ENCODE data around the gene TBC1D9B. TPM values are rescaled to one million over a fixed set of nuclear protein-coding genes. Genes with fewer than 3 reads are reported as not detected.

Gene TBC1D9B
- total RNA-seq, 1 experiment from 2014 or later, result 44.9 TPM

DNA sequence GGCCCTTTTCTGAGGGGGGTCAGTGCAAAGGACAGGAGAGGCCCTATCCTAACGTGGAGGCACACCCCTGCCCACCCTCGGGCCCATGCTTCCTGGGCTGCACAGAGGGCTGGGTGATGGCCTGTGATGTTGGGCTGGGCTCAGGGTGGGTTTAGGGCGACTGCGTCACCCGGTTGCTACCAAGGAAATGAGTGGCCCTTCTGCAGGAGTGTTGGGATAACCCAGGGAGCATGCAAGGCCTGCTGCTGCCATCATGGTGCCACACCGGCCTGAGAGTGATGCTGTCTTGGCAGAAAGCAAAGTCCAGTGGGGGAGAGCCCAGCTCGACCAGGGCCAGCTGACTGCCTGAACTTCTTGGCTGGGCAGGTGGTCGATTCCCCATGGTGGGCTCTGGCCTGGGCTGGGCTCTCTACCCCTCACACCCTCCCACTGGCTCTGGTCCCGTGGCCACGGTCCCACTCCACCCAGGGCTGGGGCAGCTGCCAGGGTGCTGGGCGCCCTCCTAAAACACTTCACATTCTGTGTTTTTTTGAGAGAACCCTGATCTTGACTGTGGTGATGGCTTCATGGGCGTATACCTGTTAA, 27.5 kb downstream of the TBC1D9B start:
- H3K9me2 ChIP-seq (replicated peaks; ENCODE audit: low read length), result no peaks in the 10 kb centered on the region
- CTCF ChIA-PET, result no interaction called here

DNA sequence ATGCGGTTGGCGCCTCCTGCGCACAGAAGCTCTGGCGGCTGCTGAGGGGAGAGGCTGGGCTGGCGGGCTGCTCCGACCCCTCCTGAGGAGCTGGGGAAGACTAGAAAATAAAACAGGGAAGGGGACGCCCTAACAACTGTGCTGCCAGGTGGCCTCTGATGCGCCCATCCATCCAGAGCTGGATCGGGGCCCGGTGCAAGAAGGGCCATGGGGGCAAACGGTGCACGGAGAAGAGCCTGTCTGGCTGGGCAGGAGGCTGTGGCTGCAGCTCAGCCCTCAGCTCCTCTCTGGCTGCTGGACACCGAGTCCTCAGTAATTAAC, 28.0 kb downstream of the TBC1D9B start:
- Histone ChIP-seq H3K9ac (ENCODE audit: low read length) (no peak overlapping the region), H4K20me1 (ENCODE audit: low read length) (no peaks in the 10 kb centered on the region), H3K9me2 (replicated peaks; ENCODE audit: low read length) (no peaks in the 10 kb centered on the region), H3K4me1 (ENCODE audit: insufficient read depth, low read length) (no peaks in the 10 kb centered on the region), H3K4me2 (ENCODE audit: low read length) (no peak overlapping the region), H3K79me2 (ENCODE audit: low read length) (no peaks in the 10 kb centered on the region), H3F3A (ENCODE audit: low read length, unreplicated experiment) (no peaks in the 10 kb centered on the region), H3K9me3 (ENCODE audit: low read length) (no peaks in the 10 kb centered on the region), H2AFZ (ENCODE audit: low read length) (no peak overlapping the region), H3K36me3 (ENCODE audit: low read depth, low read length) (peaks cover 17% of the 10 kb centered on the region), H3K27ac (ENCODE audit: low read length) (no peak overlapping the region), H3K27me3 (ENCODE audit: low read length) (no peaks in the 10 kb centered on the region), H3K4me3 (ENCODE audit: low read length) (no peak overlapping the region)
- ChIA-PET CTCF (no interaction called here), POLR2A (ENCODE audit: unreplicated experiment) (no interaction called here)
- ATAC-seq (no peak), DNase-seq (no peak)
- intact Hi-C loops (cut with micrococcal nuclease), result no loop called here
- TF ChIP-seq EZH2 (IDR thresholded peaks at IDR 0.05; ENCODE audit: low read length, unreplicated experiment) (no peak), EZH2phosphoT487 (IDR thresholded peaks at IDR 0.05; ENCODE audit: borderline replicate concordance, low read length) (no peak)
- TF ChIP-seq, protein P1, sequence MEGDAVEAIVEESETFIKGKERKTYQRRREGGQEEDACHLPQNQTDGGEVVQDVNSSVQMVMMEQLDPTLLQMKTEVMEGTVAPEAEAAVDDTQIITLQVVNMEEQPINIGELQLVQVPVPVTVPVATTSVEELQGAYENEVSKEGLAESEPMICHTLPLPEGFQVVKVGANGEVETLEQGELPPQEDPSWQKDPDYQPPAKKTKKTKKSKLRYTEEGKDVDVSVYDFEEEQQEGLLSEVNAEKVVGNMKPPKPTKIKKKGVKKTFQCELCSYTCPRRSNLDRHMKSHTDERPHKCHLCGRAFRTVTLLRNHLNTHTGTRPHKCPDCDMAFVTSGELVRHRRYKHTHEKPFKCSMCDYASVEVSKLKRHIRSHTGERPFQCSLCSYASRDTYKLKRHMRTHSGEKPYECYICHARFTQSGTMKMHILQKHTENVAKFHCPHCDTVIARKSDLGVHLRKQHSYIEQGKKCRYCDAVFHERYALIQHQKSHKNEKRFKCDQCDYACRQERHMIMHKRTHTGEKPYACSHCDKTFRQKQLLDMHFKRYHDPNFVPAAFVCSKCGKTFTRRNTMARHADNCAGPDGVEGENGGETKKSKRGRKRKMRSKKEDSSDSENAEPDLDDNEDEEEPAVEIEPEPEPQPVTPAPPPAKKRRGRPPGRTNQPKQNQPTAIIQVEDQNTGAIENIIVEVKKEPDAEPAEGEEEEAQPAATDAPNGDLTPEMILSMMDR (conservative IDR thresholded peaks at IDR 0.05; ENCODE audit: low read depth, low read length), result no peak
- no TSS peak for BruUV-seq (replicated peaks)

More for the DNA sequence above, 27.5 kb downstream of the TBC1D9B start:
- BruUV-seq (replicated peaks), result no TSS peak
- H3F3A ChIP-seq (ENCODE audit: low read length, unreplicated experiment), result no peaks in the 10 kb centered on the region
- POLR2A ChIA-PET (ENCODE audit: unreplicated experiment), result no interaction called here
- intact Hi-C loops (cut with micrococcal nuclease), result no loop called here
- no peak overlapping the region for H3K4me3 ChIP-seq (ENCODE audit: low read length)
- H3K9me3 ChIP-seq (ENCODE audit: low read length), result no peaks in the 10 kb centered on the region
- no peaks in the 10 kb centered on the region for H4K20me1 ChIP-seq (ENCODE audit: low read length)
- no peak overlapping the region for H3K9ac ChIP-seq (ENCODE audit: low read length)
- TF ChIP-seq EZH2phosphoT487 (IDR thresholded peaks at IDR 0.05; ENCODE audit: borderline replicate concordance, low read length) (no peak), EZH2 (IDR thresholded peaks at IDR 0.05; ENCODE audit: low read length, unreplicated experiment) (no peak)
- TF ChIP-seq, protein P1 (conservative IDR thresholded peaks at IDR 0.05; ENCODE audit: low read depth, low read length), result no peak
- H3K27me3 ChIP-seq (ENCODE audit: low read length), result no peaks in the 10 kb centered on the region
- no peaks in the 10 kb centered on the region for H3K79me2 ChIP-seq (ENCODE audit: low read length)
- ATAC-seq (no peak), DNase-seq (no peak)
- peaks cover 22% of the 10 kb centered on the region for H3K36me3 ChIP-seq (ENCODE audit: low read depth, low read length)
- H3K4me1 ChIP-seq (ENCODE audit: insufficient read depth, low read length), result no peaks in the 10 kb centered on the region
- H2AFZ ChIP-seq (ENCODE audit: low read length), result no peak overlapping the region
- H3K4me2 ChIP-seq (ENCODE audit: low read length), result no peak overlapping the region
- no peak overlapping the region for H3K27ac ChIP-seq (ENCODE audit: low read length)

DNA sequence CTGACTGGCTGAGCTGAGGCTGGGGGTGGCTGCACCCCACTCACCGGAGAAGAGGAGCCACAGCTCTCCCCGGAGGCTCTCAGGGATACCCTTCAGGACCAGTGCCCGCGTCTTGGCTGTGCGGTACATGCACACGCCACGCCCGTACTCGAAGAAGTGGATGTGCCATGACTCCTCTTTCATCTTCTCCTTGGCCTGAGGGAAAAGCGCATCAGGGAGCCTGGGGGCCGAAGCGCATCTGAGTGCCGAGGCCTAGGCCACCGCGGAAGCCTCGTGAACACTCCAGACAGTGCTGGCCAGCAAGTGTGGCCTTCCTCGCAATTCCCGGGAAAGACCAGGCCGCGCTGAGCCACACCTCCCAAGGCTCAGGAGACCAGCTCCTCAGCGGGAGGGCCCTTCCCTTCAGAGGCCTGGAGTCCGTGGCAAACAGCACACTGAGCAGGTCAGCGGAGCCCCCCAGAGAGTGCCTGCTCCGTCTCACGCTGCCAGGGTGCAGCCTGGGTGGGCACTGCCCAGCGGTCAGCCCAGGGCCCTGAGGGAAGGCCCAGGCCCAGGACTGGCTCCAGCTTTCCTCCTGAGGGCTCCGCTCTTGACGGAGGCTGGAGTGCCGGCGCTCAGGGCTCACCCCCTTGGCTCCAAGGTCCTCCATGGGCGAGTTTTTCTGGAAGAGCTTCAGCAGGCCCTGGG, 28.6 kb downstream of the TBC1D9B start:
- H3K9me3 ChIP-seq (ENCODE audit: low read length), result no peaks in the 10 kb centered on the region
- H3K4me1 ChIP-seq (ENCODE audit: insufficient read depth, low read length), result no peaks in the 10 kb centered on the region
- DNase-seq (no peak), ATAC-seq (no peak)
- CTCF ChIA-PET, result no interaction called here
- H2AFZ ChIP-seq (ENCODE audit: low read length), result no peak overlapping the region
- H3K36me3 ChIP-seq (ENCODE audit: low read depth, low read length), result peaks cover 12% of the 10 kb centered on the region
- H3K27ac ChIP-seq (ENCODE audit: low read length), result no peak overlapping the region
- no peaks in the 10 kb centered on the region for H3K27me3 ChIP-seq (ENCODE audit: low read length)
- no peaks in the 10 kb centered on the region for H3K79me2 ChIP-seq (ENCODE audit: low read length)
- POLR2A ChIA-PET (ENCODE audit: unreplicated experiment), result no interaction called here
- H3K9ac ChIP-seq (ENCODE audit: low read length), result no peak overlapping the region
- no peaks in the 10 kb centered on the region for H3K9me2 ChIP-seq (replicated peaks; ENCODE audit: low read length)
- no peak overlapping the region for H3K4me3 ChIP-seq (ENCODE audit: low read length)
- no peak overlapping the region for H3K4me2 ChIP-seq (ENCODE audit: low read length)
- intact Hi-C loops (cut with micrococcal nuclease), result no loop called here
- no peaks in the 10 kb centered on the region for H4K20me1 ChIP-seq (ENCODE audit: low read length)
- H3F3A ChIP-seq (ENCODE audit: low read length, unreplicated experiment), result no peaks in the 10 kb centered on the region
- TF ChIP-seq, protein P1 (conservative IDR thresholded peaks at IDR 0.05; ENCODE audit: low read depth, low read length), result no peak
- BruUV-seq (replicated peaks), result no TSS peak
